Subcutaneous adipose tissue (tissue), 4 donors: ENCODE measurements around the gene WWTR1. TPM values are rescaled to one million over a fixed set of nuclear protein-coding genes. Genes with fewer than 3 reads are reported as not detected.

ENCODE experiments used
- CTCF ChIP-seq: fragments of 450-650 bp; IDR thresholded peaks from one replicate; pipeline ENCODE4 v1.5.1; 2016; ENCODE audit warnings: low read depth, mild to moderate bottlenecking, control low read depth, antibody characterized with exemption, moderate library complexity
- total RNA-seq, 4 donors: library from RNA; depleted of rRNA; stranded (reverse); fragments of >200 nt; gene quantifications; one replicate each; pipeline ENCODE4 v1.1.0, GENCODE V29; 2016

Gene WWTR1
- total RNA-seq, 4 donors from 2014 or later, result 47.9 to 89.3 (median 62.4) TPM

GRCh38 chr3:149610351-149611105, 47.3 kb downstream of the WWTR1 start:
- TF ChIP-seq CTCF, result no peak

- no peak for TF ChIP-seq CTCF
These were observed 48.2 kb downstream of the WWTR1 start for GRCh38 chr3:149609595-149609994.

- TF ChIP-seq CTCF, result no peak
These were observed 48.8 kb downstream of the WWTR1 start for GRCh38 chr3:149608987-149609386.

- no peak for TF ChIP-seq CTCF
These were observed 51.9 kb downstream of the WWTR1 start for GRCh38 chr3:149605902-149606301.

- TF ChIP-seq CTCF, result no peak
These were observed 53.5 kb downstream of the WWTR1 start for GRCh38 chr3:149604125-149604875.

GRCh38 chr3:149603126-149604074, 54.4 kb downstream of the WWTR1 start:
- no peak for TF ChIP-seq CTCF
